PFSK-1 (cell line): Measurements from ENCODE around the gene USP36.

Experiments used
- FOXP2 ChIP-seq: optimal IDR thresholded peaks from 2 replicates; pipeline ENCODE3; 2011; ENCODE audit warnings: borderline replicate concordance, control low read depth, inconsistent platforms; ENCODE audit not compliant: insufficient read depth; ENCODE audit errors: extremely low read length, extremely low read depth
- POLR2AphosphoS5 ChIP-seq: IDR thresholded peaks from 2 replicates; pipeline ENCODE4 v1.6.1; 2012; ENCODE audit warnings: low read depth, mild to moderate bottlenecking, control low read depth, low read length, moderate library complexity
- REST ChIP-seq, 2 experiments: IDR thresholded peaks; 2 replicates each; pipeline versions ENCODE4 v1.6.1 to v1.8.0; 2011 to 2012; ENCODE audit warnings: low read depth in 2 of 2, low read length in 2 of 2, control low read depth in 1 of 2, inconsistent platforms in 1 of 2, mild to moderate bottlenecking in 1 of 2, moderate library complexity in 1 of 2; ENCODE audit not compliant: insufficient read depth in 1 of 2
- SIN3A ChIP-seq: IDR thresholded peaks from 2 replicates; pipeline ENCODE4 v1.6.1; 2012; ENCODE audit warnings: mild to moderate bottlenecking, low read length, moderate library complexity, borderline replicate concordance; ENCODE audit not compliant: insufficient read depth
- TAF1 ChIP-seq: IDR thresholded peaks from 2 replicates; pipeline ENCODE4 v1.6.1; 2012; ENCODE audit warnings: low read length, control low read depth, borderline replicate concordance; ENCODE audit not compliant: insufficient read depth

USP36 gene

GRCh38 chr17:78785011-78785662 is 55.5 kb downstream of the USP36 start:
- TF ChIP-seq TAF1 (no peak), POLR2AphosphoS5 (no peak)

DNA sequence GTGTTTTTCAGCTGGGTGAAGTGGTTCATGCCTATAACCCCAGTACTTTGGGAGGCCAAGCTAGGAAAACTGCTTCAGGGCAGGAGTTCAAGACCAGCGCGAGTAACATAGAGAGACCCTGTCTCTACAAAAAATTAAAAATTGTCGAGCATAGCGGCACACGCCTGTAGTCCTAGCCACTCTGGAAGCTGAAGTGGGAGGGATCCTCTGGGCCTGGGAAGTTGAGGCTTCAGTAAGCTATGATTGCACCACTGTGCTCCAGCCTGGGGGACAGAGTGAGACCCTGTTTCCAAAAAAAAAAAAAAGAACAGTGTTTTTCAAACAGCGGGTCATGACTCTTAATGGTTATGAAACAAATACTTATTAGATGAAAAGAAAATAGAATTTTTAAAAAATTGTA is 56.3 kb downstream of the USP36 start:
- TF ChIP-seq REST (IDR thresholded peaks at IDR 0.05; ENCODE audit: insufficient read depth in 1 of 2, low read depth in 2 of 2, low read length in 2 of 2) (no peak), POLR2AphosphoS5 (no peak), SIN3A (no peak), TAF1 (no peak), FOXP2 (no peak)

- TF ChIP-seq POLR2AphosphoS5 (no peak), SIN3A (no peak), REST (IDR thresholded peaks at IDR 0.05; ENCODE audit: insufficient read depth in 1 of 2, low read depth in 2 of 2, low read length in 2 of 2) (no peak), FOXP2 (no peak), TAF1 (no peak)
These were observed 56.8 kb downstream of the USP36 start for GRCh38 chr17:78783711-78784324.

- TF ChIP-seq REST (IDR thresholded peaks at IDR 0.05; ENCODE audit: insufficient read depth in 1 of 2, low read depth in 2 of 2, low read length in 2 of 2) (no peak), TAF1 (no peak), SIN3A (no peak; the same call in 1 of the 2 replicates), POLR2AphosphoS5 (no peak)
These were observed 58.7 kb downstream of the USP36 start, which contains the start of gene CYTH1 for GRCh38 chr17:78781893-78782304. TSS of gene CYTH1 (minus strand) at chr17:78782273. CDS start at chr17:78782223, 50 bp downstream.

DNA sequence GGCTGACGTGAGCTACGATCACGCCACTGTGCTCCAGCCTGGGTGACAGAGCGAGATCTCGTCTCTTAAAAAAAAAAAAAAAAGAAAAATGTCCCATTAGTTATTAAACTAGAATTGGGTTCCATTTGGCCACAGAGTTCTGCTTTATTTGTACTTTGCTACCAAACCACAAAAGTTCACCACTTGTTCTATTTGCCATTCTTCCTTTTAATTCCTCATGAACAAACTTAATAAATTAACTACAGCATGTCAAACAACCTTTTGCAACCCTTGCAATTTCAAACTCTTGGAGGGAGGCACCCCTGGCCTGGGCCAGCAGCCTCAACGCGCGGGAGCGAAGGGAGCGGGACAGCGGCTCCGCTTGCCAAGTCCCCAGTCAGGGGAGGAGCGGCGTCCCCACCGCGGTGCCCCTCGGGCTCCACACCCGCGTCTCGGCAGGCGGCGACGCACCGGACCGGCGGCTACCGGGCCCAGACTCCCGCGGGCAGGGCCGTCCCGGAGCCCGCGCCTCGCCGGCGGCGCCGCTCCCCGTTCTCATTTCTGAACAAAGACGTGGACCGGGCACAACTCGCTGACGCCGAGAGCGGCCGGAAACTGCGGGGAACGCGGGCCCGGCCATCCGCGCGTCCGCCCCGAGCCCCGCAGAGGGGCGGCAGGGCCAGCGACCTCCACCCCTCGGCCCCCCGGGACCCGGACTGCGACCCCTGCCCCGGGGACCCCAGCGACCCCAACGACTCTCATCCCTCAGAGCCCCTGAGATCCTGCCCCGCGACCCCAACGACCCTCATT is 59.3 kb downstream of the USP36 start:
- TF ChIP-seq REST (IDR thresholded peaks at IDR 0.05; ENCODE audit: insufficient read depth in 1 of 2, low read depth in 2 of 2, low read length in 2 of 2) (no peak), POLR2AphosphoS5 (no peak), FOXP2 (no peak), SIN3A (no peak), TAF1 (no peak)
